H1 (cell line): ENCODE measurements around the gene NSA2. TPM values are rescaled to one million over a fixed set of nuclear protein-coding genes. Genes with fewer than 3 reads are reported as not detected.

Experiments
- polyA plus RNA-seq, 7 experiments: library from polyadenylated mRNA; depleted of rRNA in 3 of 7; stranded (reverse) in 5 of 7; unstranded in 2 of 7; fragments of >200 nt in 5 of 7; fragments of 200-250 nt in 2 of 7; gene quantifications; 1 replicate in 5 of 7; 2 replicates in 1 of 7; 4 replicates in 1 of 7; pipeline versions ENCODE4 v1.2.1 to v1.2.3, GENCODE V29; 2011 to 2013; ENCODE audit warnings: missing spikeins in 2 of 7, mixed read lengths in 2 of 7
- total RNA-seq: library from RNA; stranded (reverse); fragmentation: NEBNext Ultra II Directional; extraction: Animal tissue kit (Norgen Biotek cat#: 25700); gene quantifications from 2 replicates; pipeline ENCODE4 v1.2.1, GENCODE V29; 2021
- TF ChIP-seq, protein P1 (sequence below): IDR thresholded peaks from 2 replicates; pipeline ENCODE4 v1.6.1; 2011; ENCODE audit warnings: low read depth, mild to moderate bottlenecking, low read length; ENCODE audit not compliant: insufficient read depth

Gene NSA2
- total and polyA plus RNA-seq, 2 of the 8 experiments (the other 6 are each of a cell fraction or from before 2014, with no cell fraction given): 17.0 to 68.7 TPM

DNA sequence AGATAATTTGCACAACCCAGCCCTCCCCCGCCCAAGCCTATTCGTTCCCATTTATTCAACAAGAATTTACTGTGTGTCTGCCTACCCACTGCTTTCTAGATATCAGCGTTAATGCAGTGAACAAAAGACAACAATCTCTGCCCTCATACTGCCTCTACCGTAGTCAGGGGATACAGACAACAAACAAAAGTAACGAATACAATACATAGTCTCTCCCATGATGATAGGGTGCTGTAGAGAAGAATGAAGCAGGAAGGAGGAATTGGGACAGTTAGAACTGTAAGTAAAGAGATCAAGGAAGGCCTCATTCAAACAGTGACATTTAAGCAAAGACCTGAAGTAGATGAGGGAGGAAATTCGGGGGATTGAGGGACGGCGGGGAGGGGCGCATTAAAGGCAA is 1.8 kb upstream of the NSA2 start (continued):
- TF ChIP-seq, protein P1, sequence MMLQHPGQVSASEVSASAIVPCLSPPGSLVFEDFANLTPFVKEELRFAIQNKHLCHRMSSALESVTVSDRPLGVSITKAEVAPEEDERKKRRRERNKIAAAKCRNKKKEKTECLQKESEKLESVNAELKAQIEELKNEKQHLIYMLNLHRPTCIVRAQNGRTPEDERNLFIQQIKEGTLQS: no peak
